AG04449 (cell line): ENCODE data around the gene HEPH.

Experiments
- CTCF ChIA-PET: fragments of 350-600 bp; formaldehyde crosslinking; extraction: SDS; loops from one replicate; lab custom pipeline; 2021; ENCODE audit warnings: antibody characterized with exemption; lab: Yijun Ruan, JAX
- POLR2A ChIA-PET: fragments of 400-600, 350-600 bp; formaldehyde crosslinking; extraction: SDS; loops from one replicate; lab custom pipeline; 2020; ENCODE audit warnings: antibody characterized with exemption, inconsistent platforms; lab: Yijun Ruan, JAX
- DNase-seq: peaks from one replicate; pipeline ENCODE4 v3.0.0-alpha.2; 2010; ENCODE audit warnings: low read depth, low spot score
- H3K4me3 ChIP-seq: 2 replicates; pipeline ENCODE4 v1.5.1; 2011; ENCODE audit warnings: low read depth, mild to moderate bottlenecking, control low read depth, low read length
- TF ChIP-seq, protein P1 (sequence below): IDR thresholded peaks from one replicate; pipeline ENCODE4 v1.5.1; 2011; ENCODE audit warnings: mild to moderate bottlenecking, moderate library complexity, low read length, control low read depth, inconsistent platforms; ENCODE audit not compliant: insufficient read depth; ENCODE audit errors: missing control alignments

The HEPH gene

DNA sequence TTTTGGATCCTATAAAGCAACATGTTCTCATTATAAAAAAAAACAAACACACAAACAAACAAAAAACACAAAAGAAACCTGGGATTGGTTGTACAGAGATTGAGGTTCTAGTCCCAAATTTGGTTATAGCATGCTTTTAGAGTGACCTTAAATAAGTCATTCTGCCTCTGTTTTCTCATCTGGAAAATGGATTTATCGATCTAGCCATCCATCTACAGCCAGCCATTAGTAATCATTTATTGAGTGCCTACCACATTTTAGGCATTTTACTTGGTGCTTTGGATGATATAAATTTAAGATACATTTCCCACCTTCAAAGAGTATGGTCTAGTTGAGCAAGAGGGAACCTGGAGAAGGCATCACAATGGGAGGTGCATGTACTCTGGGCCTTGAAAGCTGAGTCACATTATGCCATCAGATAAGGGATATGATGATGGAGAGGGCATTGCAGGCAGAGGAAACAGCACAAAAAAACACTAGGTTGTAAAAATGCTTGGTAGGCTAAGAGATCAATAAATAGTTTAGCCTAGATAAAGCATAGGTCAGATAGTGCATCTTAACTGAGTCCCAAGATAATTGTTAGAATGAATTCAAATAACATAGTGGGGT, 91.4 kb downstream of the HEPH start:
- POLR2A ChIA-PET, result no interaction called here
- CTCF ChIA-PET, result no interaction called here
- no peak overlapping the region for H3K4me3 ChIP-seq
- TF ChIP-seq, protein P1, sequence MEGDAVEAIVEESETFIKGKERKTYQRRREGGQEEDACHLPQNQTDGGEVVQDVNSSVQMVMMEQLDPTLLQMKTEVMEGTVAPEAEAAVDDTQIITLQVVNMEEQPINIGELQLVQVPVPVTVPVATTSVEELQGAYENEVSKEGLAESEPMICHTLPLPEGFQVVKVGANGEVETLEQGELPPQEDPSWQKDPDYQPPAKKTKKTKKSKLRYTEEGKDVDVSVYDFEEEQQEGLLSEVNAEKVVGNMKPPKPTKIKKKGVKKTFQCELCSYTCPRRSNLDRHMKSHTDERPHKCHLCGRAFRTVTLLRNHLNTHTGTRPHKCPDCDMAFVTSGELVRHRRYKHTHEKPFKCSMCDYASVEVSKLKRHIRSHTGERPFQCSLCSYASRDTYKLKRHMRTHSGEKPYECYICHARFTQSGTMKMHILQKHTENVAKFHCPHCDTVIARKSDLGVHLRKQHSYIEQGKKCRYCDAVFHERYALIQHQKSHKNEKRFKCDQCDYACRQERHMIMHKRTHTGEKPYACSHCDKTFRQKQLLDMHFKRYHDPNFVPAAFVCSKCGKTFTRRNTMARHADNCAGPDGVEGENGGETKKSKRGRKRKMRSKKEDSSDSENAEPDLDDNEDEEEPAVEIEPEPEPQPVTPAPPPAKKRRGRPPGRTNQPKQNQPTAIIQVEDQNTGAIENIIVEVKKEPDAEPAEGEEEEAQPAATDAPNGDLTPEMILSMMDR, result no peak
- no peak for DNase-seq

DNA sequence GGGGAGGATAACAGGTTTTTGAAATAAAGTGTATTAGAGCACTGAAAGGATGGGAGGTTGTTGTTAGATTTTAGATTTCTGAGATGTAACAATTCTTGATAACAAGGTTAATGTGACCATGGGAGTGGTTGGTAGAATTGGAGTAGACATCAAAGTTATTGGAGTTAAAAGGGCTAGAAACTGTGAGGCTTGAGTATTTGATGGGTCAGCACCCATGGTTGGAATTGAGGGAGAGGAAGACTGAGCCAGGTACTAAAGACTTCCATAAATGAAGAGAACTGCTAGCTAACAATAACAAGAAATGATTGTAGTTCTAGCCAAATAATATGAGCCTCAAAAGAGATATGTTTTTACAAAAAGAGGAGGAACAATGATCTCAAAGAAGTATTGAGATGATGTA, 98.8 kb downstream of the HEPH start:
- TF ChIP-seq, protein P1, result no peak
- POLR2A ChIA-PET, result no interaction called here
- CTCF ChIA-PET, result no interaction called here
- no peak overlapping the region for H3K4me3 ChIP-seq
- no peak for DNase-seq
